Neural cell (in vitro differentiated cells): ENCODE measurements around the gene MAPK14.

Experiments
- CTCF ChIP-seq: fragments of 450-650 bp; IDR thresholded peaks from 2 replicates; pipeline ENCODE4 v1.5.1; 2014; ENCODE audit warnings: antibody characterized with exemption, mild to moderate bottlenecking, moderate library complexity; ENCODE audit not compliant: poor library complexity, severe bottlenecking
- MXI1 ChIP-seq: fragments of 450-650 bp; conservative IDR thresholded peaks from 2 replicates; pipeline ENCODE4 v1.6.1; 2014; ENCODE audit warnings: antibody characterized with exemption, mild to moderate bottlenecking; ENCODE audit not compliant: poor library complexity, severe bottlenecking

GRCh38 chr6:36028877-36029324, 1.3 kb downstream of the MAPK14 start:
- TF ChIP-seq CTCF (no peak), MXI1 (no peak)
